ENCODE measurements around the gene ZNF219. TPM values are rescaled to one million over a fixed set of nuclear protein-coding genes. Genes with fewer than 3 reads are reported as not detected.

Gene ZNF219
- total and polyA plus RNA-seq, 5 donors from 2014 or later = 1.1 to 5.0 (median 1.4) TPM

- Histone ChIP-seq H3K27me3 (ENCODE audit: control insufficient read depth, insufficient read depth, low read length) (no peaks in the 10 kb centered on the region), H3K4me1 (ENCODE audit: control insufficient read depth, insufficient read depth, low read length, poor library complexity, severe bottlenecking) (peaks cover 19% of the 10 kb centered on the region), H3K36me3 (ENCODE audit: control insufficient read depth, insufficient read depth, low read length) (no peaks in the 10 kb centered on the region), H3K9me3 (ENCODE audit: control insufficient read depth in 2 of 2, low read length in 2 of 2) (no peaks in the 10 kb centered on the region), H3K4me3 (ENCODE audit: low read depth, low read length) (peak overlapping the region; percentile 47), H3K27ac (ENCODE audit: insufficient read depth, low read length, poor library complexity, severe bottlenecking) (no peak overlapping the region)
- DNase-seq (peak; percentile 63 to 83 (median 74)), ATAC-seq (ENCODE audit: low read depth in 2 of 2) (no peak)
- Mint-ChIP-seq H3K4me3 (peak overlapping the region in 3 of 4 donors; percentile 27 to 88 (median 39)), H3K27me3 (peaks cover 13% of the 10 kb centered on the region), H3K27ac (peak overlapping the region in 2 of 3 donors; percentile 49), H3K36me3 (no peaks in the 10 kb centered on the region), H3K9me3 (no peaks in the 10 kb centered on the region), H3K4me1 (peaks cover 13 to 34% (median 17%) of the 10 kb centered on the region in 4 donors)
Measured at GRCh38 chr14:21106498-21107282, 8.2 kb upstream of the ZNF219 start.

GRCh38 chr14:21106176-21106497 is 7.7 kb upstream of the ZNF219 start:
- no peak overlapping the region for H3K27ac Mint-ChIP-seq
- no peaks in the 10 kb centered on the region for H3K36me3 Mint-ChIP-seq
- DNase-seq (no peak), ATAC-seq (ENCODE audit: low read depth in 2 of 2) (no peak)
- peaks cover 13% of the 10 kb centered on the region for H3K27me3 Mint-ChIP-seq
- no peak overlapping the region for H3K4me3 ChIP-seq (ENCODE audit: low read depth, low read length)
- no peaks in the 10 kb centered on the region for H3K9me3 ChIP-seq (ENCODE audit: control insufficient read depth in 2 of 2, low read length in 2 of 2)
- no peak overlapping the region for H3K27ac ChIP-seq (ENCODE audit: insufficient read depth, low read length, poor library complexity, severe bottlenecking)
- no peaks in the 10 kb centered on the region for H3K36me3 ChIP-seq (ENCODE audit: control insufficient read depth, insufficient read depth, low read length)
- no peaks in the 10 kb centered on the region for H3K9me3 Mint-ChIP-seq
- H3K4me3 Mint-ChIP-seq = no peak overlapping the region
- peaks cover 1% of the 10 kb centered on the region for H3K27me3 ChIP-seq (ENCODE audit: control insufficient read depth, insufficient read depth, low read length)
- H3K4me1 ChIP-seq (ENCODE audit: control insufficient read depth, insufficient read depth, low read length, poor library complexity, severe bottlenecking) = peaks cover 19% of the 10 kb centered on the region
- H3K4me1 Mint-ChIP-seq = peaks cover 13 to 34% (median 17%) of the 10 kb centered on the region in 4 donors

DNA sequence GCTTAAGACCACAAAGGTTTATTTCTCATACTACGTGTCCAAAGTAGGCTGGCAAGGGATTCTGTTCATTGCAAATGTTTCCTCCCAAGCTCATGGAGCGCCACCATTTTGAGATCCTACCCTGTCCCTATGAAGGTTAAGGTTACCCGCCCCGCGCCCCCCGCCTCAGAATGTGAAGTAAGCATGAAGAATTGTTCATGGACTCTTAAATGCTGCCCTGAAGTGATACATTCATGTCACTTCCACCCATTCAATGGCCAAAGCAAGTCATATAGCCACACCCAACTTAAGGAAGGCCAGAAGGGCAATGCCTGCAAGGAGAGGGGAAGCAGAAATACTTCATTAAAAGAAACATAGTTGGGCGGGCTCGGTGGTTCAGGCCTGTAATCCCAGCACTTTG is 6.6 kb upstream of the ZNF219 start:
- no peaks in the 10 kb centered on the region for H3K9me3 ChIP-seq (ENCODE audit: control insufficient read depth in 2 of 2, low read length in 2 of 2)
- Mint-ChIP-seq H3K4me3 (peak overlapping the region in 3 of 4 donors; percentile 71 to 83 (median 82)), H3K36me3 (no peaks in the 10 kb centered on the region), H3K27ac (peak overlapping the region in 2 of 3 donors; percentile 68 to 91), H3K4me1 (peaks cover 13 to 33% (median 17%) of the 10 kb centered on the region in 4 donors), H3K27me3 (peaks cover 13% of the 10 kb centered on the region), H3K9me3 (peaks cover 0 to 2% (median 0%) of the 10 kb centered on the region in 7 donors)
- no peaks in the 10 kb centered on the region for H3K36me3 ChIP-seq (ENCODE audit: control insufficient read depth, insufficient read depth, low read length)
- H3K27ac ChIP-seq (ENCODE audit: insufficient read depth, low read length, poor library complexity, severe bottlenecking) = peak overlapping the region; percentile 97
- no peak overlapping the region for H3K4me3 ChIP-seq (ENCODE audit: low read depth, low read length)
- ATAC-seq (ENCODE audit: low read depth in 2 of 2) = no peak
- no peak for DNase-seq
- H3K4me1 ChIP-seq (ENCODE audit: control insufficient read depth, insufficient read depth, low read length, poor library complexity, severe bottlenecking) = peaks cover 19% of the 10 kb centered on the region
- H3K27me3 ChIP-seq (ENCODE audit: control insufficient read depth, insufficient read depth, low read length) = peaks cover 1% of the 10 kb centered on the region

DNA sequence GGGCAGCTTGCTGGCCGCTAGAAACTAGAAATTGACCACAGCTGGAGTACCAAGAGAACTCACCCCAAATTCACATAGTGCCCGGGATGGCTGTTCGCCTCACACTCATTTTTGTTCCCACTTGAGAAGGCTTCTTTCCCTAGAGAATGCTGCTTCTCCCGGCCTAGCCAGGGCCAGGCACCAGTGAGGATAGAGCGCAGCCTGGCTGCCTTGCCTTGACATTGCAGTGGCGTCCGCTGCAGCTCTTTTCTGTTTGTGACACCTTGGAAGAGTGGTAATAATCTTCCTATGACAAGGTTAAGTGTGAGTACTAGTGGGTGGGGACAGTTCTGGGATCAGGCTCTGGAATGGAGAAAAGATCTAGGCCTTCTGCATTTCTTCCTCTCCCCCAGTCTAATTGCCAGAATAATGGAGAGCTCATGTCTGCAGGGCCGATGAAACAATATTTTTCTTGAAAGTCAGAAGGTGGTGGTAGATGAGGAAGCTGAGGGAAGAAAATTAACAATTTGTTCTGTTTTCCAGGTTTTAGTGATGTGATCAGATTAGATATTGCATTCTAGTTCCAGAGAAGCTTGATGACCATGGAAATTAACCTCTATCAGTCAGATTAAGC is 6.1 kb upstream of the ZNF219 start:
- Histone ChIP-seq H3K4me3 (ENCODE audit: low read depth, low read length) (peak overlapping the region; percentile 92), H3K27ac (ENCODE audit: insufficient read depth, low read length, poor library complexity, severe bottlenecking) (peak overlapping the region; percentile 97), H3K36me3 (ENCODE audit: control insufficient read depth, insufficient read depth, low read length) (no peaks in the 10 kb centered on the region), H3K27me3 (ENCODE audit: control insufficient read depth, insufficient read depth, low read length) (peaks cover 1% of the 10 kb centered on the region), H3K9me3 (ENCODE audit: control insufficient read depth in 2 of 2, low read length in 2 of 2) (no peaks in the 10 kb centered on the region), H3K4me1 (ENCODE audit: control insufficient read depth, insufficient read depth, low read length, poor library complexity, severe bottlenecking) (peaks cover 19% of the 10 kb centered on the region)
- H3K27me3 Mint-ChIP-seq = peaks cover 18% of the 10 kb centered on the region
- H3K4me1 Mint-ChIP-seq = peaks cover 13 to 29% (median 18%) of the 10 kb centered on the region in 4 donors
- peak overlapping the region; percentile 68 to 94 (median 91) for H3K27ac Mint-ChIP-seq
- peaks cover 0 to 2% (median 0%) of the 10 kb centered on the region in 7 donors for H3K9me3 Mint-ChIP-seq
- ATAC-seq (ENCODE audit: low read depth in 2 of 2) (peak; percentile 42 to 43), DNase-seq (peak; percentile 40 to 77 (median 63))
- H3K36me3 Mint-ChIP-seq = no peaks in the 10 kb centered on the region
- H3K4me3 Mint-ChIP-seq = peak overlapping the region; percentile 82 to 94 (median 88)

- peaks cover 1% of the 10 kb centered on the region for H3K27me3 ChIP-seq (ENCODE audit: control insufficient read depth, insufficient read depth, low read length)
- no peaks in the 10 kb centered on the region for H3K36me3 ChIP-seq (ENCODE audit: control insufficient read depth, insufficient read depth, low read length)
- peak; percentile 89 for ATAC-seq (ENCODE audit: low read depth in 2 of 2)
- H3K4me3 ChIP-seq (ENCODE audit: low read depth, low read length) = peak overlapping the region; percentile 92
- H3K4me1 ChIP-seq (ENCODE audit: control insufficient read depth, insufficient read depth, low read length, poor library complexity, severe bottlenecking) = peaks cover 21% of the 10 kb centered on the region
- Mint-ChIP-seq H3K9me3 (peaks cover 0 to 3% (median 0%) of the 10 kb centered on the region in 7 donors), H3K4me3 (peak overlapping the region; percentile 82 to 94 (median 88)), H3K4me1 (peaks cover 20 to 35% (median 24%) of the 10 kb centered on the region in 4 donors), H3K36me3 (no peaks in the 10 kb centered on the region), H3K27ac (peak overlapping the region; percentile 68 to 94 (median 91)), H3K27me3 (peaks cover 24% of the 10 kb centered on the region)
- H3K9me3 ChIP-seq (ENCODE audit: control insufficient read depth in 2 of 2, low read length in 2 of 2) = no peaks in the 10 kb centered on the region
- peak; percentile 87 to 97 (median 95) for DNase-seq
- H3K27ac ChIP-seq (ENCODE audit: insufficient read depth, low read length, poor library complexity, severe bottlenecking) = peak overlapping the region; percentile 97
Measured at GRCh38 chr14:21103710-21104447, 5.4 kb upstream of the ZNF219 start.

- peaks cover 23 to 39% (median 27%) of the 10 kb centered on the region in 4 donors for H3K4me1 Mint-ChIP-seq
- Histone ChIP-seq H3K27me3 (ENCODE audit: control insufficient read depth, insufficient read depth, low read length) (peaks cover 1% of the 10 kb centered on the region), H3K4me3 (ENCODE audit: low read depth, low read length) (peak overlapping the region; percentile 73), H3K4me1 (ENCODE audit: control insufficient read depth, insufficient read depth, low read length, poor library complexity, severe bottlenecking) (peaks cover 26% of the 10 kb centered on the region), H3K27ac (ENCODE audit: insufficient read depth, low read length, poor library complexity, severe bottlenecking) (peak overlapping the region; percentile 97), H3K36me3 (ENCODE audit: control insufficient read depth, insufficient read depth, low read length) (no peaks in the 10 kb centered on the region), H3K9me3 (ENCODE audit: control insufficient read depth in 2 of 2, low read length in 2 of 2) (no peaks in the 10 kb centered on the region)
- H3K27me3 Mint-ChIP-seq = peaks cover 24% of the 10 kb centered on the region
- DNase-seq (no peak), ATAC-seq (ENCODE audit: low read depth in 2 of 2) (no peak)
- H3K9me3 Mint-ChIP-seq = peaks cover 0 to 4% (median 0%) of the 10 kb centered on the region in 7 donors
- peak overlapping the region; percentile 82 to 94 (median 88) for H3K4me3 Mint-ChIP-seq
- no peaks in the 10 kb centered on the region for H3K36me3 Mint-ChIP-seq
- peak overlapping the region; percentile 0 to 91 (median 68) for H3K27ac Mint-ChIP-seq
Measured at GRCh38 chr14:21103411-21103709, 4.9 kb upstream of the ZNF219 start.

DNA sequence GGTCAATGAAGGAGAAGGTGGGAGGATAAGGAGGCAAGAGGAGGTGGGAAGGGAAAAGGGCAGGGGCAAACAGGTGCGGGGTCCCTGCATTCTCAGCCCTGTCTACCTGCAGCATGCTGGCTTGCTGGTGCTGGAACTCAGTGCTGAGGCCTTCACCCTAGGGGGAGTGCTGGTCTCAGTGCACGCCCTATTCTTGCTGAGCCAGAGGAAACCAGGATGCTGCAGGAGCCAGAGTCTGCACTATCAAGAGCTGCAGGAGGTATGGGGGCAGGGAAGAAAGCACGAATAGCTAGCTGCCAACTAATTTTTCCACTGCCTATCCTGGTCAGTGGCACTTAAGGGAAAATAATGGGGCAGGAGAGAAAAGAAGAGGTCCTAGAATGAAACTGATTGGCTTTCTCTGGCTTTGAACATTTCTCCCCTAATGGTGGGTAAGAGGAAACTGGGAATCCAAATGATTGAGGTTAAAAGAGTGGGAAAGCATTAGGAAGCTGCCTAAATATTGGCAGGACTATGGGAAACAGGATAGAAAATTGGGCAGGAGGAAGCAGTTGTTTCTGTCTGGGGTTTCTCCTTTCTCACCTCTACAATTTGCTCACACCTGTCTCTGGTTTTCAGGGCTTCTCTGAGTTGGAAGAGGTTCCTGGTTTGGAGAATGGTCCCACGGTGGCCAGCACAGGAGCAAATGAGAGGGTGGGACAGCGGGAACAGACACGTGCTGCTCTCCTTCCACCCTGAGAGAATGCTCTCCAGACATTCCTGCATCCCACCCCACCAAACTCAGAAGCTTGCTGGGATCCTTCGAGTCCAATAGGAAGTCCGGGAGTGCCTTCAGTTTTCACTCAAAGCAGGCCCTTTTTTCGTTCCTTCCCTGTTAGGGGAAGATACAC is 4.3 kb upstream of the ZNF219 start:
- Histone ChIP-seq H3K9me3 (ENCODE audit: control insufficient read depth in 2 of 2, low read length in 2 of 2) (no peaks in the 10 kb centered on the region), H3K4me1 (ENCODE audit: control insufficient read depth, insufficient read depth, low read length, poor library complexity, severe bottlenecking) (peaks cover 27% of the 10 kb centered on the region), H3K36me3 (ENCODE audit: control insufficient read depth, insufficient read depth, low read length) (no peaks in the 10 kb centered on the region), H3K4me3 (ENCODE audit: low read depth, low read length) (peak overlapping the region; percentile 73), H3K27me3 (ENCODE audit: control insufficient read depth, insufficient read depth, low read length) (peaks cover 1% of the 10 kb centered on the region), H3K27ac (ENCODE audit: insufficient read depth, low read length, poor library complexity, severe bottlenecking) (peak overlapping the region; percentile 97)
- peak overlapping the region; percentile 82 to 94 (median 88) for H3K4me3 Mint-ChIP-seq
- H3K27me3 Mint-ChIP-seq = peaks cover 24% of the 10 kb centered on the region
- ATAC-seq (ENCODE audit: low read depth in 2 of 2) = no peak
- H3K4me1 Mint-ChIP-seq = peaks cover 23 to 39% (median 27%) of the 10 kb centered on the region in 4 donors
- H3K9me3 Mint-ChIP-seq = peaks cover 0 to 4% (median 0%) of the 10 kb centered on the region in 7 donors
- no peak for DNase-seq
- no peaks in the 10 kb centered on the region for H3K36me3 Mint-ChIP-seq
- peak overlapping the region; percentile 0 to 91 (median 68) for H3K27ac Mint-ChIP-seq
